GM19025 (cell line): ENCODE data around the gene HBD.
A peak's percentile ranks its signal among the peaks of the same experiment; 100 is the strongest.
"Not testable (repeated sequence)": the region's sequence is repeated elsewhere in the genome, so short reads cannot be mapped to it uniquely, and the experiment has no call there.

Experiments
- ATAC-seq: cut with Tn5 transposase; IDR thresholded peaks from one replicate; pipeline ENCODE4 v1.9.1; 2021; ENCODE audit warnings: mild to moderate bottlenecking, low read depth, moderate library complexity; ENCODE audit not compliant: unreplicated experiment

HBD gene

GRCh38 chr11:5234381-5234834 is at the start of gene HBD:
Gene HBD (minus strand): TSS chr11:5234483. CDS start chr11:5234433, 50 bp downstream.
- ATAC-seq, result no peak

GRCh38 chr11:5283882-5284281 is 49.6 kb upstream of the HBD start:
- ATAC-seq, result no peak

- ATAC-seq, result no peak
These were observed 48.8 kb upstream of the HBD start for GRCh38 chr11:5283086-5283485.

- ATAC-seq, result no peak
These were observed 48.3 kb upstream of the HBD start for GRCh38 chr11:5282628-5283027.

GRCh38 chr11:5281596-5281995 is 47.3 kb upstream of the HBD start:
- no peak for ATAC-seq

- ATAC-seq, result peak; percentile 93
These were observed 46.4 kb upstream of the HBD start for GRCh38 chr11:5280582-5281102.

GRCh38 chr11:5279471-5280090 is 45.3 kb upstream of the HBD start:
- ATAC-seq, result no peak

GRCh38 chr11:5277807-5278382 is 43.6 kb upstream of the HBD start:
- ATAC-seq, result no peak

GRCh38 chr11:5276697-5277096 is 42.4 kb upstream of the HBD start:
- no peak for ATAC-seq

- no peak for ATAC-seq
These were observed 41.3 kb upstream of the HBD start for GRCh38 chr11:5275369-5276110.

- ATAC-seq, result no peak
These were observed 40.1 kb upstream of the HBD start for GRCh38 chr11:5274395-5274794.

GRCh38 chr11:5272395-5273017 is 38.2 kb upstream of the HBD start:
- ATAC-seq, result no peak

- ATAC-seq, result no peak
These were observed 35.4 kb upstream of the HBD start, which contains the start of gene HBE1 for GRCh38 chr11:5269715-5270147. Gene HBE1 (minus strand): TSS chr11:5269945. CDS start chr11:5269890, 55 bp downstream.

GRCh38 chr11:5267033-5267563 is 32.8 kb upstream of the HBD start:
- ATAC-seq, result no peak

- ATAC-seq, result no peak
These were observed 32.3 kb upstream of the HBD start for GRCh38 chr11:5266609-5267008.

- no peak for ATAC-seq
These were observed 31.5 kb upstream of the HBD start for GRCh38 chr11:5265832-5266231.

GRCh38 chr11:5258543-5259262 is 24.4 kb upstream of the HBD start:
- ATAC-seq, result no peak

GRCh38 chr11:5257296-5257695 is 23.0 kb upstream of the HBD start:
- no peak for ATAC-seq

- not testable (repeated sequence) for ATAC-seq
These were observed 20.5 kb upstream of the HBD start, which contains the start of gene HBG2 for GRCh38 chr11:5254646-5255413. Gene HBG2 (minus strand): TSS chr11:5254781. CDS start chr11:5254728, 53 bp downstream.
